CD4-positive, CD25-positive, alpha-beta regulatory T cell (primary cell): Measurements from ENCODE around the gene IGFBP4. TPM values are rescaled to one million over a fixed set of nuclear protein-coding genes. Genes with fewer than 3 reads are reported as not detected.

Source experiments
- ATAC-seq, 2 donors: fragments of 150-1000 bp; cut with Tn5 transposase; one replicate each; pipeline ENCODE4 v1.10.0; 2021; ENCODE audit warnings: low read depth in 2 of 2, moderate number of reproducible peaks in 2 of 2, moderate library complexity in 1 of 2
- DNase-seq, 3 donors: peaks; one replicate each; pipeline versions ENCODE4 v3.0.0 to v3.0.0-alpha.2; 2012 to 2022; ENCODE audit warnings: mixed read lengths in 1 of 3
- H3K27ac ChIP-seq: one replicate; pipeline ENCODE4 v1.7.0; 2013; ENCODE audit warnings: mild to moderate bottlenecking, low read length; ENCODE audit not compliant: insufficient read depth, poor library complexity, severe bottlenecking
- H3K27me3 ChIP-seq: one replicate; pipeline ENCODE4 v1.7.0; 2013; ENCODE audit warnings: low read length; ENCODE audit not compliant: control insufficient read depth, insufficient read depth
- H3K36me3 ChIP-seq: one replicate; pipeline ENCODE4 v1.7.0; 2013; ENCODE audit warnings: mild to moderate bottlenecking, low read length, moderate library complexity; ENCODE audit not compliant: control insufficient read depth, insufficient read depth
- H3K4me1 ChIP-seq: 2 replicates; pipeline ENCODE4 v1.7.0; 2013; ENCODE audit warnings: mild to moderate bottlenecking, low read length; ENCODE audit not compliant: insufficient read depth, control insufficient read depth, poor library complexity, severe bottlenecking
- H3K4me3 ChIP-seq: one replicate; pipeline ENCODE4 v1.7.0; 2013; ENCODE audit warnings: low read depth, mild to moderate bottlenecking, low read length, moderate library complexity
- H3K9me3 ChIP-seq, 2 experiments: 1 replicate in 1 of 2; 2 replicates in 1 of 2; pipeline ENCODE4 v1.7.0; 2013; ENCODE audit warnings: low read length in 2 of 2, mild to moderate bottlenecking in 1 of 2, moderate library complexity in 1 of 2; ENCODE audit not compliant: control insufficient read depth in 2 of 2
- H3K27ac Mint-ChIP-seq, 3 donors: one replicate each; pipeline ENCODE4 v1.8.0; 2020 to 2022; ENCODE audit warnings: mild to moderate bottlenecking in 3 of 3, mixed read lengths in 3 of 3, moderate library complexity in 2 of 3
- H3K27me3 Mint-ChIP-seq: one replicate; pipeline ENCODE4 v1.8.0; 2022; ENCODE audit warnings: mild to moderate bottlenecking, mixed read lengths
- H3K36me3 Mint-ChIP-seq: one replicate; pipeline ENCODE4 v1.8.0; 2020; ENCODE audit warnings: mixed read lengths
- H3K4me1 Mint-ChIP-seq, 4 donors: one replicate each; pipeline ENCODE4 v1.8.0; 2020 to 2022; ENCODE audit warnings: mixed read lengths in 4 of 4, mild to moderate bottlenecking in 1 of 4
- H3K4me3 Mint-ChIP-seq, 4 donors: one replicate each; pipeline ENCODE4 v1.8.0; 2020 to 2022; ENCODE audit warnings: mild to moderate bottlenecking in 4 of 4, mixed read lengths in 4 of 4, moderate library complexity in 3 of 4
- H3K9me3 Mint-ChIP-seq, 7 donors: one replicate each; pipeline ENCODE4 v1.8.0; 2020 to 2022; ENCODE audit warnings: mixed read lengths in 7 of 7, mild to moderate bottlenecking in 3 of 7, moderate library complexity in 2 of 7
- polyA plus RNA-seq, 4 donors: library from polyadenylated mRNA; unstranded; fragments of 300-500 nt; fragmentation: Illumina TruSeq; gene quantifications; one replicate each; pipeline ENCODE4 v1.2.3, GENCODE V29; 2021
- total RNA-seq: library from RNA; stranded (reverse); gene quantifications from one replicate; pipeline ENCODE4 v1.2.3, GENCODE V29; 2022

Gene IGFBP4
- total and polyA plus RNA-seq, 5 donors from 2014 or later: 0.63 to 3.7 (median 1.2) TPM

- ATAC-seq (peak in 1 of 2 donors; percentile 18), DNase-seq (no peak)
- Mint-ChIP-seq H3K27me3 (peaks cover 4% of the 10 kb centered on the region), H3K27ac (peak overlapping the region in 2 of 3 donors; percentile 62 to 75), H3K4me1 (peaks cover 14 to 60% (median 28%) of the 10 kb centered on the region in 4 donors), H3K4me3 (peak overlapping the region in 1 of 4 donors; percentile 23), H3K36me3 (no peaks in the 10 kb centered on the region), H3K9me3 (no peaks in the 10 kb centered on the region)
- Histone ChIP-seq H3K4me3 (no peak overlapping the region), H3K27ac (no peak overlapping the region), H3K9me3 (no peaks in the 10 kb centered on the region), H3K4me1 (peaks cover 25% of the 10 kb centered on the region), H3K27me3 (no peaks in the 10 kb centered on the region), H3K36me3 (no peaks in the 10 kb centered on the region)
Observed at GRCh38 chr17:40485851-40486521, 42.7 kb downstream of the IGFBP4 start.

- DNase-seq: no peak
- H3K27me3 Mint-ChIP-seq: peaks cover 4% of the 10 kb centered on the region
- no peaks in the 10 kb centered on the region for H3K9me3 Mint-ChIP-seq
- peak overlapping the region in 1 of 4 donors; percentile 23 for H3K4me3 Mint-ChIP-seq
- H3K4me1 ChIP-seq: peaks cover 19% of the 10 kb centered on the region
- H3K27ac Mint-ChIP-seq: peak overlapping the region in 2 of 3 donors; percentile 17 to 31
- no peak overlapping the region for H3K4me3 ChIP-seq
- no peaks in the 10 kb centered on the region for H3K9me3 ChIP-seq
- no peaks in the 10 kb centered on the region for H3K36me3 ChIP-seq
- H3K4me1 Mint-ChIP-seq: peaks cover 11 to 59% (median 25%) of the 10 kb centered on the region in 4 donors
- no peak for ATAC-seq
- no peak overlapping the region for H3K27ac ChIP-seq
- no peaks in the 10 kb centered on the region for H3K27me3 ChIP-seq
- no peaks in the 10 kb centered on the region for H3K36me3 Mint-ChIP-seq
Observed at GRCh38 chr17:40486522-40487370, 43.5 kb downstream of the IGFBP4 start.

GRCh38 chr17:40487371-40488020 lies 44.2 kb downstream of the IGFBP4 start:
- Histone ChIP-seq H3K27me3 (no peaks in the 10 kb centered on the region), H3K4me3 (no peak overlapping the region), H3K27ac (no peak overlapping the region), H3K4me1 (peaks cover 17% of the 10 kb centered on the region), H3K9me3 (no peaks in the 10 kb centered on the region), H3K36me3 (no peaks in the 10 kb centered on the region)
- Mint-ChIP-seq H3K4me3 (no peak overlapping the region), H3K36me3 (no peaks in the 10 kb centered on the region), H3K9me3 (no peaks in the 10 kb centered on the region), H3K27me3 (peaks cover 4% of the 10 kb centered on the region), H3K27ac (peak overlapping the region in 1 of 3 donors; percentile 31), H3K4me1 (peaks cover 8 to 52% (median 25%) of the 10 kb centered on the region in 4 donors)
- ATAC-seq: no peak
- no peak for DNase-seq

GRCh38 chr17:40490289-40490853 lies 47.1 kb downstream of the IGFBP4 start:
- no peak for ATAC-seq
- Histone ChIP-seq H3K27me3 (no peaks in the 10 kb centered on the region), H3K36me3 (no peaks in the 10 kb centered on the region), H3K9me3 (no peaks in the 10 kb centered on the region), H3K27ac (no peak overlapping the region), H3K4me1 (peaks cover 17% of the 10 kb centered on the region), H3K4me3 (no peak overlapping the region)
- H3K36me3 Mint-ChIP-seq: no peaks in the 10 kb centered on the region
- H3K9me3 Mint-ChIP-seq: no peaks in the 10 kb centered on the region
- peaks cover 4% of the 10 kb centered on the region for H3K27me3 Mint-ChIP-seq
- H3K4me3 Mint-ChIP-seq: no peak overlapping the region
- peaks cover 2 to 35% (median 16%) of the 10 kb centered on the region in 4 donors for H3K4me1 Mint-ChIP-seq
- peak in 1 of 3 donors; percentile 57 for DNase-seq
- peak overlapping the region in 1 of 3 donors; percentile 69 for H3K27ac Mint-ChIP-seq

GRCh38 chr17:40490982-40491381 lies 47.7 kb downstream of the IGFBP4 start:
- no peak overlapping the region for H3K27ac ChIP-seq
- H3K36me3 Mint-ChIP-seq: no peaks in the 10 kb centered on the region
- peak overlapping the region in 1 of 4 donors; percentile 27 for H3K4me3 Mint-ChIP-seq
- H3K9me3 Mint-ChIP-seq: no peaks in the 10 kb centered on the region
- no peaks in the 10 kb centered on the region for H3K36me3 ChIP-seq
- H3K4me3 ChIP-seq: no peak overlapping the region
- H3K27me3 ChIP-seq: no peaks in the 10 kb centered on the region
- H3K27me3 Mint-ChIP-seq: peaks cover 4% of the 10 kb centered on the region
- no peaks in the 10 kb centered on the region for H3K9me3 ChIP-seq
- peak overlapping the region in 1 of 3 donors; percentile 69 for H3K27ac Mint-ChIP-seq
- peaks cover 17% of the 10 kb centered on the region for H3K4me1 ChIP-seq
- no peak for ATAC-seq
- DNase-seq: no peak
- peaks cover 2 to 33% (median 15%) of the 10 kb centered on the region in 4 donors for H3K4me1 Mint-ChIP-seq

GRCh38 chr17:40491486-40491885 lies 48.2 kb downstream of the IGFBP4 start:
- Mint-ChIP-seq H3K4me3 (no peak overlapping the region), H3K9me3 (no peaks in the 10 kb centered on the region), H3K27ac (peak overlapping the region in 1 of 3 donors; percentile 38), H3K36me3 (no peaks in the 10 kb centered on the region), H3K27me3 (peaks cover 2% of the 10 kb centered on the region), H3K4me1 (peaks cover 2 to 30% (median 15%) of the 10 kb centered on the region in 4 donors)
- Histone ChIP-seq H3K9me3 (no peaks in the 10 kb centered on the region), H3K4me1 (peaks cover 17% of the 10 kb centered on the region), H3K27me3 (no peaks in the 10 kb centered on the region), H3K4me3 (no peak overlapping the region), H3K27ac (no peak overlapping the region), H3K36me3 (no peaks in the 10 kb centered on the region)
- ATAC-seq (no peak), DNase-seq (no peak)

- no peaks in the 10 kb centered on the region for H3K9me3 ChIP-seq
- H3K36me3 Mint-ChIP-seq: no peaks in the 10 kb centered on the region
- H3K27me3 Mint-ChIP-seq: no peaks in the 10 kb centered on the region
- peaks cover 0 to 1% (median 0%) of the 10 kb centered on the region in 7 donors for H3K9me3 Mint-ChIP-seq
- H3K4me1 Mint-ChIP-seq: peaks cover 2 to 29% (median 13%) of the 10 kb centered on the region in 4 donors
- no peak overlapping the region for H3K4me3 ChIP-seq
- no peak overlapping the region for H3K27ac ChIP-seq
- ATAC-seq: no peak
- DNase-seq: no peak
- H3K27ac Mint-ChIP-seq: no peak overlapping the region
- H3K4me3 Mint-ChIP-seq: no peak overlapping the region
- no peaks in the 10 kb centered on the region for H3K36me3 ChIP-seq
- no peaks in the 10 kb centered on the region for H3K27me3 ChIP-seq
- H3K4me1 ChIP-seq: peaks cover 17% of the 10 kb centered on the region
Observed at GRCh38 chr17:40493697-40494096, 50.4 kb downstream of the IGFBP4 start.
